Nephron progenitor cell (in vitro differentiated cells): Measurements from ENCODE around the gene TMEM94.

Experiments
- DNase-seq: peaks from one replicate; pipeline ENCODE4 v3.0.0; 2021
- H3K27ac Mint-ChIP-seq: 2 replicates; pipeline ENCODE4 v1.8.0; 2021; ENCODE audit warnings: mild to moderate bottlenecking, moderate library complexity, mixed read lengths
- H3K27me3 Mint-ChIP-seq: 2 replicates; pipeline ENCODE4 v1.8.0; 2021; ENCODE audit warnings: mild to moderate bottlenecking, low read depth, mixed read lengths; ENCODE audit not compliant: poor library complexity
- H3K36me3 Mint-ChIP-seq: 2 replicates; pipeline ENCODE4 v1.8.0; 2021; ENCODE audit warnings: low read depth, mixed read lengths
- H3K4me1 Mint-ChIP-seq: 2 replicates; pipeline ENCODE4 v1.8.0; 2021; ENCODE audit warnings: mixed read lengths
- H3K4me3 Mint-ChIP-seq: 2 replicates; pipeline ENCODE4 v1.8.0; 2021; ENCODE audit warnings: mild to moderate bottlenecking, moderate library complexity, mixed read lengths
- H3K9me3 Mint-ChIP-seq: 2 replicates; pipeline ENCODE4 v1.8.0; 2021; ENCODE audit warnings: mild to moderate bottlenecking, moderate library complexity, mixed read lengths
- TF ChIP-seq, protein P1 (sequence below): fragments of 200-600 bp; sonication (generic); IDR thresholded peaks from 2 replicates; pipeline ENCODE4 v1.5.0; 2021; ENCODE audit warnings: antibody characterized with exemption

The TMEM94 gene

DNA sequence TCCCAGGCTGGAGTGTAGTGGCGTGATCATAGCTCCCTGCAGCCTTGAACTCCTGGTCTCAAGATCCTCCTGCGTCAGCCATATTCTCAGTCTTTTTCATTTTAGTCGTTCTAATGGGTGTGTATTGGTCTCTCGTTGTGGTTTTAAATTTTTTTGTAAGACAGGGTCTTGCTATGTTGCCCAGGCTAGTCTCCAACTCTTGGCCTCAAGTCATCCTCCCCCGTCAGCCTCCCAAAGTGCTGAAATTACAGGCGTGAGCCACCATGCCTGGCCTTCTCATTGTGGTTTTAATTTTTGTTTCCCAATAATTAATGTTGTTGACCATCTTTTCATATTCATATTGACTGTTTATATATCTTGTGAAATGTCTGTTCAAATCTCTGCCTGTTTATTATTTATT lies 8.6 kb downstream of the TMEM94 start:
- H3K27ac Mint-ChIP-seq = no peak overlapping the region

DNA sequence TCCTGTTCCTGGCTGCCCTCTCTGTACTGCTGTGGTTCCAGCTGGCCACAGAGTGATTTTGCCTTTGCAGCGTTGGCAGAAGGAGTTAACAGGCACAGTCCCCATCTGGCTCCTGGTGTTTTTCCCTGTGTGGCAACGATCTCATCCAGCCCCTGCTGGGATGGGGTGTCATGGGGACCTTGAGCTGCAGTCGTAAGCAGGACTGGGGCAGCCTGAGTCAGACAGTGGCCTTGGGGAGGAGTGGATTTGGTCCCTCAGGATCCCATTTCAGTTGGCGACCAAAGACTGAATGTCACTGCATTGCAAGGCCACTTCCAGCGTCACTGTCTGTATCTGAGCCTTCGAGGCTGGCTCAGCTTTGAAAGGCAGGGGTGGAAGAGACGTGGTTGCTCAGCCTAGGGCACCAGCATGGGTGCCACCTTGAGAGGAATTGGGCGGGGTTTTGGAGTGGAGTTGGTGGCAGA lies 11.9 kb downstream of the TMEM94 start:
- peaks cover 15% of the 10 kb centered on the region for H3K4me1 Mint-ChIP-seq
- H3K9me3 Mint-ChIP-seq = peaks cover 10% of the 10 kb centered on the region
- peaks cover 3% of the 10 kb centered on the region for H3K27me3 Mint-ChIP-seq
- H3K4me3 Mint-ChIP-seq = no peak overlapping the region
- H3K36me3 Mint-ChIP-seq = peaks cover 41% of the 10 kb centered on the region
- TF ChIP-seq, protein P1, sequence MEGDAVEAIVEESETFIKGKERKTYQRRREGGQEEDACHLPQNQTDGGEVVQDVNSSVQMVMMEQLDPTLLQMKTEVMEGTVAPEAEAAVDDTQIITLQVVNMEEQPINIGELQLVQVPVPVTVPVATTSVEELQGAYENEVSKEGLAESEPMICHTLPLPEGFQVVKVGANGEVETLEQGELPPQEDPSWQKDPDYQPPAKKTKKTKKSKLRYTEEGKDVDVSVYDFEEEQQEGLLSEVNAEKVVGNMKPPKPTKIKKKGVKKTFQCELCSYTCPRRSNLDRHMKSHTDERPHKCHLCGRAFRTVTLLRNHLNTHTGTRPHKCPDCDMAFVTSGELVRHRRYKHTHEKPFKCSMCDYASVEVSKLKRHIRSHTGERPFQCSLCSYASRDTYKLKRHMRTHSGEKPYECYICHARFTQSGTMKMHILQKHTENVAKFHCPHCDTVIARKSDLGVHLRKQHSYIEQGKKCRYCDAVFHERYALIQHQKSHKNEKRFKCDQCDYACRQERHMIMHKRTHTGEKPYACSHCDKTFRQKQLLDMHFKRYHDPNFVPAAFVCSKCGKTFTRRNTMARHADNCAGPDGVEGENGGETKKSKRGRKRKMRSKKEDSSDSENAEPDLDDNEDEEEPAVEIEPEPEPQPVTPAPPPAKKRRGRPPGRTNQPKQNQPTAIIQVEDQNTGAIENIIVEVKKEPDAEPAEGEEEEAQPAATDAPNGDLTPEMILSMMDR = no peak
- H3K27ac Mint-ChIP-seq = peak overlapping the region; percentile 91
- DNase-seq = no peak

More for the DNA sequence above, 8.6 kb downstream of the TMEM94 start:
- Mint-ChIP-seq H3K27me3 (peaks cover 5% of the 10 kb centered on the region), H3K4me1 (peaks cover 16% of the 10 kb centered on the region), H3K36me3 (peaks cover 27% of the 10 kb centered on the region), H3K9me3 (peaks cover 10% of the 10 kb centered on the region), H3K4me3 (no peak overlapping the region)
- TF ChIP-seq, protein P1 = no peak
- no peak for DNase-seq

DNA sequence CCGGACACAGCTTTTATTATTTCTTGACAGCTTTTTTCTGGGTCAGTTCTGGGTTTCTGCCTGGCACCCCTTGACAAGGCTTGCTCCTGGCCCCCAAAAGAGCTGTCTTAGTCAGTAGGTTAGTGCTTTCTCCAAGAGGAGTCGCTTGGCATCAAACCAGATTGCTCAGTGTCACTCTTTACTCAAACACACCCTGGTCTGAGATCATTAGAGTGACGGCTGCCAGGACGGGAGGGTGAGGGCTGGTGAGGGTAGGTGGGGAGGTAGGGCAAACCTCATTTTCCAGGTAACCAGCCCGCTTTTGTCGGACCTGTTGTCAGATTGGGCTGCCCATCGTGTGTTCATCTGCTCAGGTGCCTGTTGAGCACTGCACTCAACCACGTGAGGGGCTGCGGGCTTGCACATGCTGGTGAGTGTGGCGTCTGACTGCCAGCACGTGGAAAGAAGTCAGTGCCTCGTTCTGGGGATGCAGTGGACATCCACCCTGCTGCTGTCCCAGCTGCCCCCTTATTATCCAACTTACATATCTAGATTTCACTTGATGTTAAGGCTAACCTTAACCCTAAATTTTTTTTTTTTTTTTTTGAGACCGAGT lies 12.4 kb downstream of the TMEM94 start:
- H3K4me1 Mint-ChIP-seq = peaks cover 15% of the 10 kb centered on the region
- no peak overlapping the region for H3K4me3 Mint-ChIP-seq

DNA sequence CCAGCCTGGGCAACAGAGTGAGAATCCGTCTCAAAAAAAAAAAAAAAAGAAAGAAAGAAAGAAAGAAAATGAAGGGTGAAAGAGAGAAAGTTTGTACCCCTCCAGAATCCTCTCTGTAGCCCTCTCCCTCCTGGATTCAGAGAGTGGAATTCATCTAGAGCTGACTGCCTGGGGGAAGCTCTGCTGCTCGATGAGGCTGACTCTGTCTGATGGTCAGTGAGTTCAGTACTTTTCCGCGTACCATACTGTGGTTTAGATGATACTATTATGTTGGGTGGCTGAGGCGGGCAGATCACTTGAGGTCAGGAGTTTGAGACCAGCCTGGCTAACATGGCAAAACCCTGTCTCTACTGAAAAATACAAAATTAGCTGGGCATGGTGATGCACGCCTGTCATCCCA lies 14.8 kb downstream of the TMEM94 start:
- peaks cover 35% of the 10 kb centered on the region for H3K4me1 Mint-ChIP-seq
- TF ChIP-seq, protein P1 = no peak
- H3K9me3 Mint-ChIP-seq = peaks cover 7% of the 10 kb centered on the region
- no peak overlapping the region for H3K4me3 Mint-ChIP-seq
- DNase-seq = no peak
- H3K27ac Mint-ChIP-seq = peak overlapping the region; percentile 68
- no peaks in the 10 kb centered on the region for H3K27me3 Mint-ChIP-seq
- peaks cover 34% of the 10 kb centered on the region for H3K36me3 Mint-ChIP-seq

More for the DNA sequence above, 12.4 kb downstream of the TMEM94 start:
- no peaks in the 10 kb centered on the region for H3K27me3 Mint-ChIP-seq
- H3K36me3 Mint-ChIP-seq = peaks cover 40% of the 10 kb centered on the region
- H3K9me3 Mint-ChIP-seq = peaks cover 10% of the 10 kb centered on the region
- no peak overlapping the region for H3K27ac Mint-ChIP-seq
- DNase-seq = no peak
- TF ChIP-seq, protein P1 = no peak

DNA sequence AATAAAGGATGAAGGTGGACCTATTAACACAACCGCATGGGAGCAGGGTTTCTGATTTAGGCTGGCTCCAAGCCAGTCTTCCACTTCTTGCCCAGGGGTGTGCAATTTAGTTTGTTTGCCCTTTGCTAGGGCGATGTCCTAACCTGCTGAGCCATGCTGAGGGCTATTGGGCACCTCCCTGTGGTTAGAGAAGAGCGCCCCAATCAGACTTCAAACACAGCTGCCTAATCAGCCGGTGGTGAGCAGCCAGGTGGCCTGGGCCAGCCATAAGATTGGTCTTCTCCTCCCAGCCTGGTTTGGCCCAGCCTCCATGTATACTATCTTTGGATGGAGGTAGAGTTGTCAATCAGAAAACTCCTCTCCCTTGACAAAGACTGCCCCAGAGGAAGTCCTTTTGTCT lies 15.7 kb downstream of the TMEM94 start:
- peaks cover 45% of the 10 kb centered on the region for H3K4me1 Mint-ChIP-seq
- no peak overlapping the region for H3K4me3 Mint-ChIP-seq
- H3K27me3 Mint-ChIP-seq = no peaks in the 10 kb centered on the region
- H3K9me3 Mint-ChIP-seq = peaks cover 4% of the 10 kb centered on the region
- TF ChIP-seq, protein P1 = no peak
- H3K36me3 Mint-ChIP-seq = peaks cover 33% of the 10 kb centered on the region
- H3K27ac Mint-ChIP-seq = peak overlapping the region; percentile 9
- no peak for DNase-seq

DNA sequence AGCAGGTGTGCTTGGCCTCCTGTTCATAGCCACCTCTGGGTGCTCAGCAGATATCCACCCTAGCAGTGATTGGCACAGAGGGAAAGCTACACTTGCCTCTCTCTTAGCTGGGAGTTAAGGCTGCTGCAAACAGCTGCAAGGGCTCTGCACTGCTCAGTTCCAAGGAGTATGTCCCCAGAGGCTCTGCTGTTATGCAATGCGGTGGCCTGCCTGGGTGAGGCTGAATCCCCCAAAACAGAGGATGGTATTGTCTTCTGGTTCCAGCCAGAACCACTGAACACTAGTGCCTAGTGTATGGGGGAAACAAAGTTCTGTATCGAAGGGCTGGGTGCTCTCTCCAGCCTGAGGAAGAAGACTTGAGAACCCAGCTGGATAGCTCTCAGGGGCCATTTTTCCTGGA lies 16.8 kb downstream of the TMEM94 start:
- H3K36me3 Mint-ChIP-seq = peaks cover 24% of the 10 kb centered on the region
- H3K27me3 Mint-ChIP-seq = no peaks in the 10 kb centered on the region
- no peak for DNase-seq
- TF ChIP-seq, protein P1 = no peak
- H3K9me3 Mint-ChIP-seq = no peaks in the 10 kb centered on the region
- peaks cover 50% of the 10 kb centered on the region for H3K4me1 Mint-ChIP-seq
- H3K4me3 Mint-ChIP-seq = no peak overlapping the region
- H3K27ac Mint-ChIP-seq = no peak overlapping the region
